GM21526 (cell line): ENCODE data around the gene RIBC1.
"Not testable (repeated sequence)": the region's sequence is repeated elsewhere in the genome, so short reads cannot be mapped to it uniquely, and the experiment has no call there.

Experiments
- ATAC-seq: cut with Tn5 transposase; IDR thresholded peaks from one replicate; pipeline ENCODE4 v1.9.1; 2021; ENCODE audit warnings: moderate library complexity; ENCODE audit not compliant: unreplicated experiment, low FRiP score

RIBC1 gene

GRCh38 chrX:53422861-53423306 lies at the start of gene RIBC1:
Gene RIBC1, plus strand, starts transcription at chrX:53422873. Its CDS starts 3,404 bp downstream, at chrX:53426277.
- no peak for ATAC-seq

DNA sequence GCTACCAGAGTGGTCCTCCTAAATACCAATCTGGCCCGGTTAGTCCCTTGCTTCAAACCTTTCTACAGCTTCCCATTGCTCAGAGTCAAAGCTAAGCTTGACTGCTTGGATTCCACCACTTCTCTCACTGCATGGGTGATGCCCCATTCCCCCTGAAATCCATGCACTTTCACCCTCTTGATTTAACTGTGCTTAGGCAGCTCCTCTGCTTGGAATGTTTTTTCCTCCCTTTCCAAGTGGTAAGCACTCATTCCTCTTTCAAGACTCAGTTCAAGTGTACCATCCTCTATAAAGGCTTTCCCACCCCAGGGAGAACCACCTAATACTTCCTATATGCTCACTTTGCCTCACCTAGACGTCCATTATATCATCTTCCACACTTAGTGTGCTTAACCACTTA lies 49.4 kb upstream of the RIBC1 start:
- no peak for ATAC-seq

GRCh38 chrX:53374222-53374820 lies 48.4 kb upstream of the RIBC1 start:
- no peak for ATAC-seq

DNA sequence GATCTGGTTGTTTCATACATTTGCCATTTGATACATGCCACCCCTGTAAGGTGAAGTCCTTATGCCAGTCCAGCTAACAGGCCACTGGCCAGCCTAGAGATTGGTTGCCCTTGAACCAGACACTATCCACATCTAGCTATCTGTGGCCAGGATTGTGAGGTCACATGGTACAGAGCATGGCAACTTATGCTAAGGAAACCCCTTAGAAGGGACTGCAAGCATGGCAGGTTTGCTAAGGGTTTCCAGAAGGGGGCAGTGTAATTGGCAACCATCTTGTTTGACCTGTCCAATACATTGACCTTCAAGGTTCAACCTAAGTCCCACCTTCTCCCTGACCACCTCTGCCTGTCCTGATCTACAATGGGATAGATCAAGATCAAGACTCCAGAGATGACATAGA lies 47.8 kb upstream of the RIBC1 start:
- no peak for ATAC-seq

GRCh38 chrX:53376888-53377287 lies 45.8 kb upstream of the RIBC1 start:
- no peak for ATAC-seq

DNA sequence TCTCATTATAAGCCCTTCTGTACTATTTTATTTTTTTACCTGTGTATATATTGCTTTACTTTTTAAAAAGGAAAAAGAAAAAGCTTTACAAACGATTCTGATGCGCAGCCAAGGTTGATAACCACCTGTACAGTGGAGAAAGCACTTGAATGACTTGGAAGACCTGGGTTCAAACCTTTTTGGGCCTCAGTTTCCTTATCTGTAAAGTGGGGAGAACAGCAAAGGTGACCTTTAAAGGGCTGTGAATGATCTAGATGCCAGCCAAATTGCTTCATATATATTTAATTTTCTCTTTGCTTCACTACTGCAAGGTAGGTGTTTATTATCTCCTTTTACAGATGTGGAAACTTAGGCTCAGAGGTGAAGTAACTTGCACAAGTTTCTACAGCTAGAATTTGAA lies 45.2 kb upstream of the RIBC1 start:
- ATAC-seq, result no peak

DNA sequence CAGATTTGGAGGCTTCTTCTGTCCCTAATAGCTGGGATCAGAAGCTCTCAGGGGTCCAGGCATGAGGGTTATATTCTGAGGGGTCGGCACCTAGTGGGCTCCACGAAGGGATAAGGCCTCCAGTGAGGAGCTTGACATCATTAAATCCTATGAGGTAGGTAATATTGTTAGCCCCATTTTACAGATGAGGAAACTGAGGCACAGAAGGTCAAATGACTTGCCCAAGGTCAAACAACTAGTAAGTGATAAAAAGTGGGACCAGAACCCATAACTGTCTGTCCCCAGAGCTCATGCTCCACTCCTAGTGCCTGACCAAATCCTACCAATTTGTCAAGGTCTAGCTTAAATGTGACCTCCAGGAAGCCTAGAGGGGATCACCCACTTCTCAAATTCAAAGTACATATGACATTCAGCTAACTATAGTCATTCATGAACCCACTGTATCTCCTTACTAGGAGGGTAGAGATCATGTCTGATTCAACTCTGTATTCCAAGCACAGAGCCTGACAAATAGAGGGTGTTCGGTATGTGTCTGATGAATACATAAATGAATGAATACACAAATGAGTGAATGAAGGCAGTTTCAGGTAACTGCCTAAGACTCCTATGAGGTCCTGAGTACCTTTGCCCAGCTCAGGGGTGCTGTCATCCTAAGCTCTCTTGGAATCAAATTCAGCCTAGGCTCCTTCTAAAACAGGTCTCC lies 43.5 kb upstream of the RIBC1 start:
- ATAC-seq, result no peak

GRCh38 chrX:53379747-53380146 lies 42.9 kb upstream of the RIBC1 start:
- no peak for ATAC-seq

GRCh38 chrX:53383376-53384076 lies 39.1 kb upstream of the RIBC1 start:
- no peak for ATAC-seq

DNA sequence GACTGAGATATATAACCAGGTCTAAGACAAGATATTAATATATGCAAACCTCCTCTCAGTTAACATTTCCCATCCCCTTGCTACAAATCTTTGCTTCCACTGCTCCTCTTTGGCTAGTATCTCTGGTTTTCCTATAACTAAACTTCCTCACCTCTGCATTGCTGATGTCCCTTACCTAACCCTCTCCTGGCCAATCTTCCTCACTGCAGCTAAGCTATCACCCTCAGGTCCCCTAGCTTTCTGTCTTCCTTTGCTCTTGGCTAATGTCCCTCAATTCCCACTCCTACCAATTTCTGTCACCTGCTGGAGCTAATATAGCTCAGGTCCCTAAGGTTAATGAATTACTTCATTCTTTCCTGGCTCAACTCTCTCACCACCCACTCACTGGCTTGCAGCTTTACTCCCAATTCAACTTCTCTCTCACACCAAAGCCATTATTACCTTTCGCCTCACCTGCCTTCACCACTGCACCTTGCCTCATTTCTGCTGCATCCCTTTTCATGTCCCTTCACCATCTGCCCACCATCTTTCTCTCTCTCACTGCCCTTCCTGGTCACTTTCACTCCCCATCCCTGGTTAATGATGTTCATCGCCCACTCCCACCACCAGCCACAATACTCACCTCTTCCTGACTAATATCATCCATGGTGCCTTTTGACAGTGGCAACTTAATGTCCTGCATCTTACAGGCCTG lies 26.9 kb upstream of the RIBC1 start:
- no peak for ATAC-seq

DNA sequence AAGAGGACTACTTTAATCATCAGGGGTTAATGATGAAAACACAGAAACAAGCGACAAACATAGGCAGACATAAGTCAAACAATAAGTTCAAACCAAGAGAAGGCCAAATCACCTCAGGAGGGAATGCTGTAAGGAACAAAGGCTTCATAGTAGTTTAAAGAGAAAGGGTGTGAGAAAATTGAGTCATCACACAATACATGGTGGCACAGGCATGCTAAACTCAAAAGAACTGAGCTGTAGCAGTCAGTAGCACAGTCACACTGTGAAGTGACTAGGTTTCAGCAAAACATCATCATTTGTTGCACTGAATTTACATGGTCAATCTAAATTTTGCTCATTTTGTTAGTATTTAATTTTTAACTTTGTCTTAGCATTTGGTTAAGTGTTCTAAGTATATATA lies 24.5 kb upstream of the RIBC1 start:
- ATAC-seq, result no peak

DNA sequence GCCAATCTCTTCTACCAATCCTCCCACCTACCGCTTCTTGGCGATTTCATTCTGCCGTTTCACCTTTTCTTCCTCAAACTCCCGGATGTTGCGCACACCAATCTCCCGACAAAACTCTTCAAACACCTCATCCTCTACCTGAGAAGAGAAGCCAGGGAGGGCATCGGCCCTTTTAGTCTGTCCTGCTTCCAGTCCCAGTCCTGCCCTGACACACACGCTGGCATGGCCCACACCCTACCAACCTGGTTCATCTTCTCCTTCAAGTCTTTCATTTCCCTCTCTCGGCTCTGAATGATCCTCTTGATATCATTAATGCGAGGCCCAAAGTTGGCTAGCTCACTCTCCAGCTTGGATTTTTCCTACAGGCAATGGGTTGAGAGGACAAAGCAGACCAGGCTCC lies 19.1 kb upstream of the RIBC1 start:
- no peak for ATAC-seq

GRCh38 chrX:53412446-53412845 lies 10.2 kb upstream of the RIBC1 start:
- no peak for ATAC-seq

DNA sequence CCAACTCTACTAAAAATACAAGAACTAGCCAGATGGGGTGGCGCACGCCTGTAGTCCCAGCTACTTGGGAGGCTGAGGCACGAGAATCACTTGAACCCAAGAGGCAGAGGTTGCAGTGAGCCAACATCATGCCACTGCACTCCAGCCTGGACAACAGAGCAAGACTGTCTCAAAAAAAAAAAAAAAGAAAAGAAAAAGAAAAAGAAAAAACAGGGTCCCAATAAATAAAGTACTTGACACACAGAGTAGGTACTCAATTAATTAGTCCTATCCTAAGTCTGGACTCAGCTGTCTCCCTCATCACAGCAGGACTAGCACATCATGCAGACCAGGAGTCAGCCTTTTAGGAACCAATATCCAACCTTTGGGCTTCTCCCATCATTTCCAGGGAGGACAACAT lies 2.3 kb upstream of the RIBC1 start:
- ATAC-seq, result not testable (repeated sequence)

DNA sequence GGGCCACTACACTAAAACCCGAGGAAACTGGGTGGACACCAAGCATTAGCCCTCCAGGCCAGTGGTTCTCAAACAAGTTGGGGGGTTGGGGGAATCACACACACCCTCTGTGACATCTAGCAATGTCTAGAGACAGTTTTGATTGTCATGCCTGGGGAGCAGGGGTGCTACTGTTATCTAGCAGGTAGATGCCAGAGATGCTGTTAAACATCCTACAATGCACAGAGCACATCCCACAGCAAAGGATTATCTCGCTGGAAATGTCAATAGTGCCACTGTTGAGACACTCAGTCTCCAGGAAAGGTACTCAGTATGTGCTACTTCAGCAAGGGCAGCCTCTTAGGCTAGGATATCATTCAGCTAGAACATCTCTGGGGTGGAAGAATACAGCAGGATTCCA lies 1.5 kb upstream of the RIBC1 start:
- ATAC-seq, result no peak

DNA sequence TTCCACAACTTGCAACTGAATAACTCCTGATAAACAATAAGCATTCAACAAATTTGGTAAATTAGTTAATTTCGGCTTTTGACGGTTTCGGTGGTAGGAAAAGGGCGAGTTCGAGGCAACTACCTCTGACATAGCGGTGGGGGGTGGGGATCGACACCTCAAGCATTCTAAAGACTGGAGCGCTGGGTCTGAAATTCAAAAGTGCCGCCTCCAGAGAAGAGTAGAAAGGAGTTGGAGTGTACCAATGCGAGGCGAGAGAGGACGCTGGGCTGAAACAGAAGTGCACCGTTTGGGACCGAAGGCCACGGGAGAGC lies 944 bp upstream of the RIBC1 start:
- ATAC-seq, result peak; percentile 25

DNA sequence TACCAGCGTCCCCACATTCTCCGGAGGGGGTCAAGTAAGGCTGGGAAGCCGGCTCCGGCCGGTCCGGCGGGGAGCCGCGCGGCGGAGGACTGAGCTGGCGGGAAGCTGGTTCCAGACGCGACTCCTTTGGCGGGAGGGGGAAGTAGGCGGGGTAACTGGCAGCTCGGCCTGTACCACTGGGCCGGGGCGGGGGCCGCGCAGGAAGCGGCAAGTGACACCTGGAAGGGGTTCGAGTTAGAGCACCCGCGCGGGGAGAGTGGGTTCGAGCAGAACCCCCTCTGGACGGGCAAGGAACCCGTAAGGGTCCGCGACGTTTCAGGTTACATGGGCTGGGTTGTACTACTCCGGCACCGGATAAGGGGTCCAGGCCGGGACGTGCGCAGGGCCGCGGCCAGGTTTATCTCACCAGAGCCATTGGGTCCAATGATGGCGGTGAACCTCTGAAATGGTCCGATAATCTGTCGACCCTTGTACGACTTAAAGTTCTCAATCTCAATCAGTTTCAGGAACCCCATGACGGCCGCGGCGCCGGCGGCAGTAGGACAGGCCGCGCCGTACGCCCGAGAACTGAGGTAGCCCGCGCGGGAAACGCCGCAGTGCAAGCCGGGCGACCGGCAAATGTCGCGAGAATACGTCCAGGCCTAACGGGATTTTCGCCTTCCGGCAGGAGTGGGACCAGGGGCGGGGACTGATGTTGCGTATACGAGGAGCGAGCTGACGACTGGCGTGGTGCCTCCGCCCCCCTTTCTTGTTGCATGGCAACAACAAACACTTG lies 400 bp upstream of the RIBC1 start, which contains the start of gene SMC1A:
Gene SMC1A (minus strand): TSS at position 569 of the 775 bp plus-strand sequence. CDS start 54 bp downstream, at position 515.
- peak; percentile 95 for ATAC-seq

DNA sequence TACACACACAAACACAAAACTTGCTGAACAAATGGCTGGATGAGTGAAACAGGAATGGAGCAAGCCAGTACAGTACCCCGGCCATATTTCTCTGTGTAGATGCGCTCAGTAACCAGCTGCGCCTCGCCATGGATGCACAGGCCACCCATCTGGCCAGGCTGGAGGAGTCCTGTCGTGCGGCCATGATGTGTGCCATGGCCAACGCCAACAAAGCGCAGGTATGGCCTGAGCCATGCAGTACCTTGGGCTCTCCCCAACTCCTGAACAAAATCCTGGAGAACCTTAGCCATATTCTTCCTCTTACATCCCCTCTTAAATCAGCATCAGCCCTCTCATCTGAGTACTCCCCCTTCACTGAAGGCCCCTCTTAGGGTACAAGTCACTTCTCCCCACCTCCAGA lies 7.1 kb downstream of the RIBC1 start:
- no peak for ATAC-seq

DNA sequence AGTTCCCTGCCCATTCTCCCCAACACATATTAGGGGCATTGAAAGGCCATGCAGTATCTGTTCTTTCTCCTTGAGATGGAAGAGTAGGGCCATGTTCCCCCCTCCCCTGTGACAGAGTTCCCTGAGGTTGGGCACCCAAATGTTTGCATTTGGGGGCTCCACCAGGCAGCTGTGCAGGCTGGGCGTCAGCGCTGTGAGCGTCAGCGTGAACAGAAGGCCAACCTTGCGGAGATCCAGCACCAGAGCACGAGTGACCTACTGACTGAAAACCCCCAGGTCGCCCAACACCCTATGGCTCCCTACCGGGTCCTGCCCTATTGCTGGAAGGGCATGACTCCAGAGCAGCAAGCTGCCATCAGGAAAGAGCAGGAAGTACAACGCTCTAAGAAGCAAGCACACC lies 7.6 kb downstream of the RIBC1 start:
- no peak for ATAC-seq
